ENCODE results near the gene HRH1.

DNA sequence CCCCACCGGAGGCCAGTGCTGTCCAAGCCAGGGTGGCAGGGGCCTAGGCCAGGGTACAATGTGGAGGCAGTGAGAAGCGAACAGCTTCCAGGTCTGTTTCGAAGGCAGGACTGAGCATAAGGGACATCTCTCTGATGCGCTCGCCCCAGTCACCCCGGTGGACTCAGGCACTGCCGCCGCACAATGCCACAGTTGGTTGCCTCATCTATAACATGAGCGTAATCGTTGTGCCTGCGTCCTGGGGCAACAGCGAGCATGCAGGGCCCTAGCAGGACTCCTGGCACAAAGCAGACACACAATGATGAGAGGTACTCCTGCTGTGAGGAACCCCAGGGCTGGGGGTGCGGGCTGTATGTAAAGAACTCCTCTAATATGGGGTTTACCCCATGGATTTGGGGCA is 14.1 kb downstream of the HRH1 start:
- TF ChIP-seq, protein P1, sequence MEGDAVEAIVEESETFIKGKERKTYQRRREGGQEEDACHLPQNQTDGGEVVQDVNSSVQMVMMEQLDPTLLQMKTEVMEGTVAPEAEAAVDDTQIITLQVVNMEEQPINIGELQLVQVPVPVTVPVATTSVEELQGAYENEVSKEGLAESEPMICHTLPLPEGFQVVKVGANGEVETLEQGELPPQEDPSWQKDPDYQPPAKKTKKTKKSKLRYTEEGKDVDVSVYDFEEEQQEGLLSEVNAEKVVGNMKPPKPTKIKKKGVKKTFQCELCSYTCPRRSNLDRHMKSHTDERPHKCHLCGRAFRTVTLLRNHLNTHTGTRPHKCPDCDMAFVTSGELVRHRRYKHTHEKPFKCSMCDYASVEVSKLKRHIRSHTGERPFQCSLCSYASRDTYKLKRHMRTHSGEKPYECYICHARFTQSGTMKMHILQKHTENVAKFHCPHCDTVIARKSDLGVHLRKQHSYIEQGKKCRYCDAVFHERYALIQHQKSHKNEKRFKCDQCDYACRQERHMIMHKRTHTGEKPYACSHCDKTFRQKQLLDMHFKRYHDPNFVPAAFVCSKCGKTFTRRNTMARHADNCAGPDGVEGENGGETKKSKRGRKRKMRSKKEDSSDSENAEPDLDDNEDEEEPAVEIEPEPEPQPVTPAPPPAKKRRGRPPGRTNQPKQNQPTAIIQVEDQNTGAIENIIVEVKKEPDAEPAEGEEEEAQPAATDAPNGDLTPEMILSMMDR (IDR thresholded peaks at IDR 0.05; ENCODE audit: insufficient read depth, low read depth, low read length), result no peak
- no peak for TF ChIP-seq EZH2 (IDR thresholded peaks at IDR 0.05; ENCODE audit: insufficient read depth, low read length)

All from astrocyte (in vitro differentiated cells and primary cell).